GM19240 (cell line): ENCODE results near the gene BCL2L13.
"Not testable (repeated sequence)": the region's sequence is repeated elsewhere in the genome, so short reads cannot be mapped to it uniquely, and the experiment has no call there.

Experiments
- DNase-seq: peaks from one replicate; pipeline ENCODE4 v3.0.0; 2011; ENCODE audit warnings: low spot score; ENCODE audit not compliant: insufficient read length

Gene BCL2L13

DNA sequence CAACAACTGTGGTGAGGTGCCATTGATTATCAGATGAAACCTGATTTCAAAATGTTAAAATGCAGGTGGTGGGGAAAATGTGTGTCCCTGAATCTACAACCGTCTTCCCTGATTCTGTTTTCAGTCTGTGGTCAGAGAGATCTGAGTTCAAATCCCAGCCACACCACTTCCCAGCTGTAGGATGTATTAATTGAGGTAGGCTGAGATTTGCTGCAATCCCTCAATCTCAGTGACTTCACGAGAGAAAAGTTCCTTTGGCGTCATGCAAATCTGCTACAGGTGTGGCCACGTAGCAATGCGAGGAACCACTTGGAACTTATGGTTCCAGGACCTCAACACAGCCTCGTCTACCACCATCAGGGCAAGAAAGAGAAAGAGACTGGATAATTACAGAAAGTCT is 56.2 kb downstream of the BCL2L13 start:
- no peak for DNase-seq

DNA sequence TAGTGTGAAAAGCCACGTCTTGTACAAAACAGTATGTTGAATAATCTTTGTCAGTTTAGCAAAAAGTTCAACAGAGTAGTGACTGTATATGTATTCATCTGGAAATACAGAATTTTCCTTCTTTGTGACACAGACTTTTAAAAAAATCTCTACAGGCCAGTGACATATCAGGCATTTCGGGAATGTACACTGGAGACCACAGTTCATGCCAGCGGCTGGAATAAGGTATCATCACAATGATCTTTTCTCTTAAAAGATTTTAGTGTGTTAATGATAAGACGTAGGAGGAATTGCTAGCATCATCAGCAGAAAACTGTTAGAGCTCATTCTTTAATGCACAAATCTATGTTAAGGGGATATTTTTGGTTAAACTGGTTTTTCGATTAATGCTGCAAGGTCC is 57.4 kb downstream of the BCL2L13 start:
- no peak for DNase-seq

DNA sequence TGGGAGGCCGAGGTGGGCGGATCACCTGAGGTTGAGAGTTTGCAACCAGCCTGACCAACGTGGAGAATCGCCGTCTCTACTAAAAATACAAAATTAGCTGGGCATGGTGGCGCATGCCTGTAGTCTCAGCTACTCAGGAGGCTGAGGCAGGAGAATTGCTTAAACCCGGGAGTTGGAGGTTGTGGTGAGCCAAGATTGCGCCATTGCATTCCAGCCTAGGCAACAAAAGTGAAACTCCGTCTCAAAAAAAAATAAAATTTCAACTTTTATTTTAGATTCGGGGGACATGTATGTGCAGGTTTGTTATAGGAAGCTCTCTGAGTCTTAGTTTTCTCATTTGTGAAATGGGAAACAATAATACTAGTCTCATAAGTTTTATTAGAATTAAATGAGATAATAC is 58.6 kb downstream of the BCL2L13 start:
- not testable (repeated sequence) for DNase-seq

DNA sequence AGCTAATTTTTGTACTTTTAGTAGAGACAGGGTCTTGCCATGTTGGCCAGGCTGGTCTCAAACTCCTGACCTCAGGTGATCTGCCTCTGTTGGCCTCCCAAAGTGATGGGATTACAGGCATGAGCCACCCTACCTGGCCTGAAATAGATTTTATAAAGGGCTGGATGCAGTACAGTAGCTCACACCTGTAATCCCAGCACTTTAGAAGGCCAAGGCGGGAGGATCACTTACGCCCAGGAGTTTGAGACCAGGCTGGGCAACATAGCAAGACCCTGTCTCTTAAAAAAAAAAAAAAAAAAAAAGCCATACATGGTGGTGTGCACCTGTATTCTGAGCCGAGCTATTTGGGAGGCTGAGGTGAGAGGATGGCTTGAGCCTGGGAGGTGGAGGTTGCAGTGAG is 59.7 kb downstream of the BCL2L13 start:
- DNase-seq: not testable (repeated sequence)

DNA sequence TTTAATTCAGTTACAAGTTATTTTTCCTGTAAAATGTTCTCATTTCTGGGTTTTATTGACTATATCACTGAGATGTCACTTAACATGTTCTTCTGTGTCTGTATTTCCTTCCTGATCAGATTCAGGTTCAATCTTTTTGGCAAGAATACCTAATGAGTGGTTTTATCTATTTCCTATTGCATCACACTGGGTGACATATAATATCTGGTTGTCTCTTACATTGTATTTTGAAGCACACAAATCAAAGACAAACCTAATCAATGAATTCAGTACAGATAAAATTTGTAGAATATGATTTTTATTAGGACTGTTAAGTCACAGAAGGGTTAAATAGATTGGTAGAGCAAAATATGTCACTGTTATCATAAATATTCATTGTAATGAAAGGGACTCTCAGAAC is 60.4 kb downstream of the BCL2L13 start:
- DNase-seq: no peak

DNA sequence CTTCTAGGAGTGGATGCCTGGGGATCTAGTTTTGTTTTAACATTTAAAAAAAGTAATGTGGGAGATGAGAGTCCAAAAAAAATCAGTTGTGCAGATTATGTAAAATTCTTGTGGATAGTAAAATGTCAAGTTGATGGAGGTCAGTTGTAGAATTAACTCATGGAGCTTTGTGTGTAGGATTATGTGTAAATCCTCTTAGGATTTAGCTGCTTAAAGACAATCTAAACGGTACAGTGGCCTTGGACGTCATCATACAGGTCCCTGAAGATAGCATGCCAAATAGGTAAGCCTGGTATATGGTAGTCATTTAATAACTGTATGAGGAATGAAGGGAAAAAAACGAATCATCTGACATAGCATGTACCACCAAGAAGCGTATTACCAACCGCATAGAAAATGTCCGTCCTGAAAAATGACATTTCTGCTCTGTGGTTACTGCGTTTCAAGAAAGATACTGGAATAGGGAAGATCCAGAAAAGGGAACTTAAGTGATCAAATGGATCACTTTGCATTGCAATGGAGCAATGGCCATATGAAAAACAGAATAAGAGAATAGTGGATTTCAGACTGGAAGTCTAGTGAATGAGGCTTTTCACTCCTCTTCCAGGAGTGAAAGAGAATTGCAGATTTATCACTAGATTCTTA is 61.3 kb downstream of the BCL2L13 start:
- no peak for DNase-seq

DNA sequence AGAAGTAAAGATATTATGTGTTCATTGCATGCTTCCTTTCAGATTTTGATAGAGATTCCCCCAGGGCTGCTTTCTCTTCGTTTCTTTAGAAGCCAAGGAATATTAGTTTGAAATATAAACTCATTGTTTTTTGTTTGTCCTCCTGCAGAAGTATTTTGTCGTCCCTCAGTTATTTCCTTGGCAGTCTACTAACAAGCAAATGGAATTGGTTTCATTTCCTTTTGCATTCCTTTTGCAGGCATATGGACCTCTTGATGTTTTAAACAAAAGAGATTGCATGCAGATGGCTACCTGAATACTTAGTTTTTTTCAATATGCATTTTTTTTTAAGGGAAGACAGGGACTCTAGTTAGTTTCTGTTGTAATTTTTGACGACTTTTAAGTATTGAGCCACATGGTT is 62.2 kb downstream of the BCL2L13 start:
- no peak for DNase-seq

DNA sequence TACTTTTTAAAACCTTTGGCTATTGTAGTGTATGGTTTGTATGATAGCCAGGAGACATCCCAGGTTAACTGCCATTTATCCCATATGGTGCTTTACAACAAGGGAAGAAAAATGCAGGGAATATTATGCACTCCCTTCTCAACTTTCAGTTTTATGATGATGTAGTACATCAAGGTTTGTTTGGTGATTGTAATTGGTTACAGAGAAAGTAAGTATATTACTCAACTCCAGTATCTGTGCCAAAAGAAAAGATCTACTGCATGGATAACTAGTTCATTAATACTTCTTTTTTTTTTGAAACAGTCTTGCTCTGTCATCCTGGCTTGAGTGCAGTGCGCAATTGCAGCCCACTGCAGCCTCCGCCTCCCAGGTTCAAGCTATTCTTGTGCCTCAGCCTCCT is 65.3 kb downstream of the BCL2L13 start:
- no peak for DNase-seq

DNA sequence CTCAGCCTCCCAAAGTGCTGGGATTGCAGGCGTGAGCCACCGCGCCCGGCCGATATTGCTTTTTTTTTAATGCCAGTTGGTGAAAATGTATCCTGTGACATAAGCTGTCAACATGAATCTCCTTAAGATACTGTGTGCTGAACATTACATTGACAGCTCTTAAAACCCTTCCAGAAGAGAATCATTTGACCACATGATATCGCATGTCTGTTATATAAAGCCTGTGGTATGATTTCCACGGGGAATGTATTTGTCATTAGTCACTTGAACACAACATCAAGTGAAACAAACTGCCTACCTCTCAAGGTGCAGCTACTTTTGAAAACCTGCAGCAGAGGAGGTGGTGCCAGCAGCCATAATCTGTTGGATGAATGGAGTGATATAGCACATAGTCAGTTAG is 67.0 kb downstream of the BCL2L13 start:
- no peak for DNase-seq

DNA sequence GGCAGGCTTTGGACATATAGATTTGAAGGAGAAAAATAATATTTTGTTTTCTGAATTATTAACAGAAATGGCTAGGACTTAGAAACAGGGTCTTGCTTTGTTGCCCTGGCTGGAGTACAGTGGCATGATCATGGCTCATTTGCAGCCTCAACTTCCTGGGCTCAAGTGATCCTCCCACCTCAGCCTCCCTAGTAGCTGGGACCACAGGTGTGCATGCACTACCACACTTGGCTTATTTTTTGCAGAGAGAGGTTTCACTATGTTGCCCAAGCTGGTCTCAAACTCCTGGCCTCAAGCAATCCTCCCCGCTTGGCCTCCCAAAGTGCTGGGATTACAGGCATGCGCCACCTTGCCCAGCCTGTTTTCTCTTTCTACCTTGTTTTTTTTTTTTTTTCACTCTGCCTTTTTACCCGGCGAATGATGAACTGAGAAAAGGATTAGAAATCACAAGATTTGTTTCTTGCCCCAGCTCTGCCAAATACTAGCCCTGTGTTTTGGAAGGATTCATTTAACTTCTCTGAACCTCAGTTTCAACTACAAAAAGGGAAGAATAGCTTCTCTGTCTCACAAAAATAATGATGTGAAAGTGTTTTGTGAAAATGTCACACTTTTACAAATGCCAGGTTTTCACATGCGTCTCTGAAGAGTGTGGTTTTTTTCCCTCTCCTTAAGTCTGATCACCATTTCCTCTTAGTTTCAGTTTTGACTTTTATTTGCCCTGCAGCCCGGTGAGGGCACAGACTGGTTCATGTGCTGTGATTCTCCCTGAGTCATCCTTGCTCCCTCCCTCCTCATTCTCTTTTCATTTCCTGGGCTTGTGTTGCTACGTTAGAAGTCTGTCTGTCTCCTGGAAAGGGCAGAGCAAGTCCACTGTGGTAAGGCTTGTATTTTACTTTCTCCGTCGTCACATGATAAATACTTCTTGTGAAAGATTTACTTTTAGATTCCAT is 67.7 kb downstream of the BCL2L13 start:
- DNase-seq: peak; percentile 19

DNA sequence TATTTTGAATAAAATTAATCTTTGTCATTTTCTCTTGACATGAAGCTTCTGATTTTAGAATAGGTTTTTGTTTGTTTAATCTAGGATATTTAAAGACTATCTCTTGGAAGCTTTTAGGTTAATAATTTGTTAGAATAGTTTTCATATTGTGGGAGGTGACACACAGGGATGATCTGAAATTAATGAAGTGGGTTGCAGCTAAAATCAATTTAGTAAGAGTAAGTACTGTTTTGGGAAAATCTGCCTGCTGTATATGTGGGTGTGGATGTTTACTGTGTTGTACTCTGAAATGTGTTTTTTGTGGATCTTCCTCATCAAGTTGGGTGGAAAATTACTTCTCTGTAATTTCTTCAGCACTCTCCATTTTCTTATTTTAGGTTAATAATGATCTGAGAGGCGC is 68.4 kb downstream of the BCL2L13 start:
- no peak for DNase-seq

DNA sequence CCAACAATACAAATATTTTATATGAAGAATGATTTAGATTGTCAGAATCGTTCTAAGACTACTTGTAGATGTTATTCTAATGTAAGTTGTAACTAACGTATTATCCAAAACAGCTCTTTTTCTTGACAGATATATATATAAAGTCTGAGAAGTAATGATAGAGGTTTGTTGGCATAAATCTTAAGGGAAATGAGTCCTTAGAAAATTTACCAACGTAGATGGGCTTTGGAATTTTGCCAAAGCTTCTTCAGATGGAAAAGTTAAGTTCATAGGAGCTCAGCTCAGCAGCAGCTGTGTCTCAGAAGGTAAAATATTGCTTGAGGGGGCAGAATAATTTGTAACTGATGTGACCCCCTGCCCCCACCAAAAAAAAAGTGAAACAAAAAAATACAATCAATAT is 69.0 kb downstream of the BCL2L13 start:
- DNase-seq: no peak

DNA sequence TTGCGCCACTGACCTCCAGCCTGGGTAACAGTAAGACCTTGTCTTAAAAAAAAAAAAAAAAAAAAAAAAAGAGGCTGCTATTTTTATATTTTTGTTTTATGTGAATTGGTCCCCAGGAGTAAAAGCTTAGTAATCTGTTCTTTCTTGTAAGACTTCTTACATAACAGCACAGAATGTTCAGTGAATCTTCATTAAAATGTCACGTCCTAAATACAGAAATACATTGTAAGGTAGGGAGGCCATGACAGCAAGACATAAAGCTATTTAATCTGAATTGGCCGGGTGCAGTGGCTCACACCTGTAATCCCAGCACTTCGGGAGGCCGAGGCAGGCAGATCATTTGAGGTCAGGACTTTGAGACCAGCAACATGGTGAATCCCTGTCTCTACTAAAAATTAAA is 71.5 kb downstream of the BCL2L13 start:
- DNase-seq: no peak

DNA sequence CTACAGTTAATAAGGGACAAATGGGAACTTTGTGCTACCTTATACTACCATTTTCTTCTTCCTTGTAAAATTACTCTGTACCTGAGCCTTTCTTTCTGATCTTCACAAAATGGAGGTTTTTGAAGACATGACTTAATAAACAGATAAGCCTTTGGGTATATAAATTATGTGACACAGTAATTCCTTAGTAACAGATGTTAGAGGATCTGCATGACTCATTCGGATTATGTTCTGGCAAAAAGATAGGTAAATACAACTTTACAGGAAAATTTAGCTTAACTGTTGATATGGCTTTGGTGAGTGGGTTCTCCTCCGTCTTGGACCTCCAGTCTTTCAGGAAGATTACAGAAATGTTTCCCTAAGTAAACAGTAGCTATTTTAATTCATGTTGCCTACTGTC is 73.9 kb downstream of the BCL2L13 start:
- DNase-seq: no peak

DNA sequence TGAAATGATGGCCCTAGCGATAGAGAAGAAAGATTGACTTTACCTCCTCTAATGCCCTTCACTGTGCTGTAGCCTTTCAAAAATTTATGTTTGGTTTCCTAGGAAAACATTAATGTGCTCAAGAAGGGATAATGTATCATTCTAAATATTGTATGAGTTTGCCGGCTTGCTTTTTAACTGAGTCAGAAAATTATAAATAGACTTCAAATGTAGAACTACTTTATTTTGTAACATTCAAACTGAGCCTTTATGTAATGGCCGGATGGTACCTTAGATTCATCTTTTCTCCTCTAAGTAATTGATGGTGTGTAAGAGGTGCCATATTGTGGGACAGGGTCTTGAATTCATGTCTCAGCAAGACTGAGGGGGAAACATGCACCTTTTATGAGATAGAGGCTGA is 78.0 kb downstream of the BCL2L13 start:
- no peak for DNase-seq

DNA sequence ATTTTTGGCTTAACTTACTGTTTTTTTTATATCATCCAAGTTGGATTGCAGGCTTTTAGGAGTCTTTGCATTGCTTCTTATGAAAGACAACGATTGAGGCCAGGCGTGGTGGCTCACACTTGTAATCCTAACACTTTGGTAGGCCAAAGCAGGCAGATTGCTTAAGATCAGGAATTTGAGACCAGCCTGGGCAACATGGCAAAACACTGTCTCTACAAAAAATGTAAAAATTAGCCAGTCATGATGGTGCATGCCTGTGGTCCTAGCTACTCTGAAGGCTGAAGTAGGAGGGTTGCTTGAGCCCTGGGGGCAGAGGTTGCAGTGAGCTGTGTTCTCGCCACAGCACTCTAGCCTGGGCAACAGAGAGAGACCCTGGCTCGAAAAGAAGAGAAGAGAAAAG is 79.2 kb downstream of the BCL2L13 start:
- no peak for DNase-seq

DNA sequence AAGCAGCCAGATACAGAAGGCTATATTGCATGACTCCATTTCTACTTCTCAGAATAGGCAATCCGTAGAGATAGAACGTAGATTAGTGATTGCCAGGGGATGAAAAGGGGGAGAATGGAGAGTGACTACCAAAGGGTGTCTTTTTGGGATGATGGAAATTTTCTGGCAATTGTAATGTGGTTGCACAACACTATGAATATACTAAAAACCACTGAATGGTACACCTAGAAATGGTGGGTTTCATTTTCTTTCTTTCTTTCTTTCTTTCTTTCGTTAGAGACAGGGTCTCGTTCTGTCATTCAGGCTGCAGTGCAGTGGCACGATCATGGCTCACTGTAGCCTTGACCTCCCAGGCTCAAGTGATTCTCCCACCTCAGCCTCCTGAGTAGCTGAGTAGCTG is 81.4 kb downstream of the BCL2L13 start:
- no peak for DNase-seq

DNA sequence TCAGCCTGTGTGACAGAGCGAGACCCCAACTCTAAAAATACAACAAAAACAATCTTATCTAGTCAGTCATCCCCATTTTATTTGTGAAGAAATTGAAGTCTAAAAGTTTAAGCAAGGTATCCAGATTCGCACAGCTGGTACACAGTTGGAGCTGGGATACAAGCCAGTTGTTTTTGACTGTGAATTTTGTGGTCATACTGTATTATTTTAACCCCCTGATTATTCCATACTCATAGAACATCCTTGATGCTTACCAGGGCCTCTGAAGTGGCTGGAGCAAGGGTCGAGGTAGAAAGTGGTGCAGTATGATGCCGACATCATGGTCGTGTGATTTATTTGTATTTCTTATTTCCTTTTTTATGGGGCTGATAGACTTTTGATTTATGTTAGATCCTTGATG is 85.7 kb downstream of the BCL2L13 start:
- DNase-seq: no peak

DNA sequence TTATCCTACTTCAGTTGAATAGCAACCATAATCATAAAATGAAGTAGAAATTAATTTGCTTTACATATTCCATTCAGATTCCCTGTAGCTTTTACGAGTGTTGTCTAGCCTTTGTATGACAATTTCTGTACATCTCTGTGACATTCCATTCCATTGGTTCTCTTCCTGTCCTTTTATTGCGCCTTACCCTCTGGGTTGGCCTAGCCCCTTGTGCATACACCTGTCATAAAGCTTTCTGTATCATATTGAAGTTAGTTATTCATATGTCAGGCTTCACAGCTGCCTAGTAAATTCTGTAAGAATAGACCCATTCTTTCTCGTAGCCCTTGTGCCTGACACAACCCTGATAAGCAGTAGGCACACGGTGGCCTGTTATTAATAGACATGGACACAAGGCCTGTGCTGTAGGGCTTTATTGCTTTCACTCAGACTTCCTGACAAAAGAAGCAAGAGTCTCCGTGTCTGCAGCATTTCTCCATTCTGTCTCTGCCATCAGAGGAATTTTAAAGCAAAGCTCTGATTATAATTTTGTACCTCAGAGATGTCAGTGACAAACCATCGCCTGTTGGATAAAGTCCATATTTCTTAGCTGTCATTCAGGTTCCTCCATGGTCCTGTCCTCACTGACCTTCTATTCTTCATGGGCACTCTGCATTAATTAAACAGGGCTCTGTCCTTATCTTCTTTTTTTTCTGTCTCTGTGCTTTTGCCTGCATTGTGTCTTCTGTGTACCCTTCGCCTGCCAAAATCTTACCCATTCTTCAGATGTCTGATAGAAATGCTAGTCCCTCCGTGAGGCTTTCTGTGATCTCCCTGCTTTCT is 86.3 kb downstream of the BCL2L13 start:
- DNase-seq: no peak

DNA sequence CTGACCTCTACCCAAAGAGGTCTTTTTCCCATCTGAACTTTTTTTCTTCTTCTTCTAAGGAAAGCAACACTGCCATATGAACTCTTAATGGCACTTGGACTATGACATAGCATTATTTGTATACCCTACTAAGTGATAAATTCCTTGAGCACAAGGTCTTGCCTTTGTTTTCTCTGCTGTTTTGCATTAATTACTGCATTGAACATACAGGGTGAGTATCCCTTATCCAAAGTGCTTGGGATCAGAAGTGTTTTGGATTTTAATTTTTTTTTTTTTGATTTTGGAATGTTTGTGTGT is 86.9 kb downstream of the BCL2L13 start:
- no peak for DNase-seq

DNA sequence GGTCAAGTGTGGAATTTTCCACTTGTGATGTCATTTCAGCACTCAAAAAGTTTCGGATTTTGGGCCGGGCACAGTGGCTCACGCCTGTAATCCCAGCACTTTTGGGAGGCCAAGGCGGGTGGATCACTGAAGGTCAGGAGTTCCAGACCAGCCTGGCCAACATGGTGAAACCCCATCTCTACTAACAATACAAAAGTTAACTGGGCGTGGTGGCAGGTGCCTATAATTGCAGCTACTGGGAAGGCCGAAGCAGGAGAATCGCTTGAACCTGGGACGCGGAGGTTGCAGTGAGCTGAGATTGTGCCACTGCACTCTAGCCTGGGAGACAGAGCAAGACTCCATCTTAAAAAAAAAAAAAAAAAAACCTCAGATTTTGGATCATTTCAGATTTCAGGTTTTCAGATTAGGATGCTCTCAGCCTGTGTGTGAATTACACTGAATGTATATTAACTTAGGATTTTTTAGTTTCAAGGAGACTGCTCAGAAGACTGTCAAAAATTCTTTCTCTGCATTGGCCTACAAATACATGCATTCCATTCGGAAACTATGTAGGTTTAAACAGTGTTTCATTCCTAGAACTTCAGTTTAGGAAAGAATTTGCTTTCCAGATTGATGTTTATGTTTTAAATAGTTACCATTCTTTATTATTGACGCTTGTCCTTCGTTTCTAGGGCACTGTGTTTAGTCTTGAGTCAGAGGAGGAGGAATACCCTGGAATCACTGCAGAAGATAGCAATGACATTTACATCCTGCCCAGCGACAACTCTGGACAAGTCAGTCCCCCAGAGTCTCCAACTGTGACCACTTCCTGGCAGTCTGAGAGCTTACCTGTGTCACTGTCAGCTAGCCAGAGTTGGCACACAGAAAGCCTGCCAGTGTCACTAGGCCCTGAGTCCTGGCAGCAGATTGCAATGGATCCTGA is 87.7 kb downstream of the BCL2L13 start:
- DNase-seq: no peak
